Tibial nerve (tissue), 4 donors: ENCODE measurements around the gene PISD. TPM values are rescaled to one million over a fixed set of nuclear protein-coding genes. Genes with fewer than 3 reads are reported as not detected.
A peak's percentile ranks its signal among the peaks of the same experiment; 100 is the strongest.
"Not testable (repeated sequence)": the region's sequence is repeated elsewhere in the genome, so short reads cannot be mapped to it uniquely, and the experiment has no call there.

Experiments
- DNase-seq, 2 donors: peaks; one replicate each; pipeline ENCODE4 v3.0.0-alpha.2; 2019; ENCODE audit warnings: low spot score in 2 of 2
- H3K27ac ChIP-seq, 4 donors: fragments of 200-600 bp; sonication (generic) in 3 of 4; one replicate each; pipeline ENCODE4 v1.5.1; 2017 to 2019; ENCODE audit warnings: mild to moderate bottlenecking in 1 of 4
- H3K27me3 ChIP-seq, 2 donors: fragments of 200-600 bp; sonication (generic) in 1 of 2; one replicate each; pipeline versions ENCODE4 v1.5.1 to v1.6.0; 2017 to 2019
- H3K36me3 ChIP-seq, 3 donors: fragments of 200-600 bp; sonication (generic); one replicate each; pipeline ENCODE4 v1.5.1; 2018 to 2019
- H3K4me1 ChIP-seq, 4 donors: fragments of 200-600 bp; sonication (generic) in 3 of 4; one replicate each; pipeline ENCODE4 v1.5.1; 2017 to 2019
- H3K4me3 ChIP-seq, 4 donors: fragments of 200-600 bp; sonication (generic) in 3 of 4; one replicate each; pipeline ENCODE4 v1.5.1; 2017 to 2019; ENCODE audit warnings: mild to moderate bottlenecking in 1 of 4, moderate library complexity in 1 of 4
- H3K9me3 ChIP-seq, 4 donors: fragments of 200-600 bp; sonication (generic) in 3 of 4; one replicate each; pipeline ENCODE4 v1.5.1; 2017 to 2019
- EP300 ChIP-seq, 2 donors: sonication (generic); formaldehyde crosslinking; IDR thresholded peaks; one replicate each; pipeline ENCODE4 v1.6.1; 2017; ENCODE audit warnings: antibody characterized with exemption in 2 of 2, mild to moderate bottlenecking in 1 of 2
- POLR2A ChIP-seq, 2 donors: fragments of 450-650 bp; IDR thresholded peaks; one replicate each; pipeline ENCODE4 v1.6.1; 2017; ENCODE audit warnings: antibody characterized with exemption in 2 of 2, mild to moderate bottlenecking in 2 of 2, moderate library complexity in 2 of 2
- WGBS, 2 donors: methylation state at CpG; one replicate each; pipeline ENCODE4 v1.1.5; 2018; 5-methylcytosine and 5-hydroxymethylcytosine counted together
- total RNA-seq, 4 donors: library from RNA; depleted of rRNA; stranded (reverse); fragments of >200 nt; gene quantifications; one replicate each; pipeline ENCODE4 v1.1.0, GENCODE V29; 2016
- TF ChIP-seq, protein P1 (sequence below), 5 experiments: fragments of 200-600 bp in 3 of 5; fragments of 450-650 bp in 2 of 5; sonication (generic) in 3 of 5; IDR thresholded peaks; one replicate each; pipeline ENCODE4 v1.5.1; 2016 to 2019; ENCODE audit warnings: antibody characterized with exemption in 5 of 5, mild to moderate bottlenecking in 3 of 5, moderate library complexity in 2 of 5

PISD gene
- total RNA-seq, 4 donors from 2014 or later = 26.9 to 44.7 (median 36.2) TPM

- WGBS, 2 donors = 53 to 60% methylated on average over 9 of the region's 9 CpGs
- H3K36me3 ChIP-seq = peaks cover 0 to 34% (median 6%) of the 10 kb centered on the region in 3 donors
These were observed 18.9 kb upstream of the PISD start for GRCh38 chr22:31680861-31681341.

GRCh38 chr22:31678748-31679147, 16.7 kb upstream of the PISD start:
- WGBS, 2 donors = 85 to 90% methylated on average over 7 of the region's 7 CpGs
- H3K4me1 ChIP-seq = peaks cover 0 to 17% (median 0%) of the 10 kb centered on the region in 4 donors

More at GRCh38 chr22:31680861-31681341, 18.9 kb upstream of the PISD start:
- TF ChIP-seq POLR2A (IDR thresholded peaks at IDR 0.05) = no peak
- TF ChIP-seq, protein P1, sequence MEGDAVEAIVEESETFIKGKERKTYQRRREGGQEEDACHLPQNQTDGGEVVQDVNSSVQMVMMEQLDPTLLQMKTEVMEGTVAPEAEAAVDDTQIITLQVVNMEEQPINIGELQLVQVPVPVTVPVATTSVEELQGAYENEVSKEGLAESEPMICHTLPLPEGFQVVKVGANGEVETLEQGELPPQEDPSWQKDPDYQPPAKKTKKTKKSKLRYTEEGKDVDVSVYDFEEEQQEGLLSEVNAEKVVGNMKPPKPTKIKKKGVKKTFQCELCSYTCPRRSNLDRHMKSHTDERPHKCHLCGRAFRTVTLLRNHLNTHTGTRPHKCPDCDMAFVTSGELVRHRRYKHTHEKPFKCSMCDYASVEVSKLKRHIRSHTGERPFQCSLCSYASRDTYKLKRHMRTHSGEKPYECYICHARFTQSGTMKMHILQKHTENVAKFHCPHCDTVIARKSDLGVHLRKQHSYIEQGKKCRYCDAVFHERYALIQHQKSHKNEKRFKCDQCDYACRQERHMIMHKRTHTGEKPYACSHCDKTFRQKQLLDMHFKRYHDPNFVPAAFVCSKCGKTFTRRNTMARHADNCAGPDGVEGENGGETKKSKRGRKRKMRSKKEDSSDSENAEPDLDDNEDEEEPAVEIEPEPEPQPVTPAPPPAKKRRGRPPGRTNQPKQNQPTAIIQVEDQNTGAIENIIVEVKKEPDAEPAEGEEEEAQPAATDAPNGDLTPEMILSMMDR (IDR thresholded peaks at IDR 0.05) = no peak
- TF ChIP-seq EP300 (IDR thresholded peaks at IDR 0.05) = no peak
- H3K4me1 ChIP-seq = peaks cover 0 to 17% (median 0%) of the 10 kb centered on the region in 4 donors
- no peaks in the 10 kb centered on the region for H3K27me3 ChIP-seq
- no peak for DNase-seq
- H3K4me3 ChIP-seq = no peak overlapping the region
- H3K27ac ChIP-seq = no peak overlapping the region
- H3K9me3 ChIP-seq = no peaks in the 10 kb centered on the region

GRCh38 chr22:31676700-31677099, 14.7 kb upstream of the PISD start:
- TF ChIP-seq, protein P1 (IDR thresholded peaks at IDR 0.05) = no peak
- peak in 1 of 2 donors; percentile 50 for TF ChIP-seq EP300 (IDR thresholded peaks at IDR 0.05)
- H3K27me3 ChIP-seq = no peaks in the 10 kb centered on the region
- H3K27ac ChIP-seq = peak overlapping the region in 3 of 4 donors; percentile 67 to 70 (median 68)
- H3K4me1 ChIP-seq = peaks cover 0 to 17% (median 0%) of the 10 kb centered on the region in 4 donors
- H3K4me3 ChIP-seq = peak overlapping the region; percentile 33 to 50 (median 42)
- 3 to 4% methylated on average over 22 to 25 of the region's 25 CpGs for WGBS, 2 donors
- DNase-seq = peak; percentile 88
- H3K9me3 ChIP-seq = no peaks in the 10 kb centered on the region
- no peaks in the 10 kb centered on the region for H3K36me3 ChIP-seq

More at GRCh38 chr22:31678748-31679147, 16.7 kb upstream of the PISD start:
- H3K9me3 ChIP-seq = no peaks in the 10 kb centered on the region
- DNase-seq = no peak
- TF ChIP-seq EP300 (IDR thresholded peaks at IDR 0.05) (no peak), POLR2A (IDR thresholded peaks at IDR 0.05) (no peak)
- TF ChIP-seq, protein P1 (IDR thresholded peaks at IDR 0.05) = no peak
- H3K27ac ChIP-seq = no peak overlapping the region
- H3K4me3 ChIP-seq = no peak overlapping the region
- peaks cover 0 to 13% (median 0%) of the 10 kb centered on the region in 3 donors for H3K36me3 ChIP-seq
- H3K27me3 ChIP-seq = no peaks in the 10 kb centered on the region

DNA sequence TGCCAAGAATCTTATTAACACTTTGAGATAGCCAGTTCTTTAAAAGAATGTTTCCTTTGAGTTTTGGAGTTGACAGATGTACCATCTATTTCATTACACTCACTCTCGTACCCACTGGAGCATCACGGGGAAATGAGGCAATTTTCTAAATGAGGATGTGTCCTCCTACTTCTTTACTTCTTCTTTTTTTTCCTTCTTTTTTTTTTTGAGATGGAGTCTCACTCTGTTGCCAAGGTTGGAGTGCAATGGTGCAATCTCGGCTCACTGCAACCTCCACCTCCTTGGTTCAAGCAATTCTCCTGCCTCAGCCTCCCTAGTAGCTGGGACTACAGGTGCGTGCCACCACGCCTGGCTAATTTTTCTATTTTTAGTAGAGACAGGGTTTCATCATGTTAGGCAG, 12.2 kb upstream of the PISD start:
- not testable (repeated sequence) for H3K4me1 ChIP-seq, H3K9me3 ChIP-seq, DNase-seq, H3K36me3 ChIP-seq, H3K27ac ChIP-seq, H3K4me3 ChIP-seq, H3K27me3 ChIP-seq
- WGBS, 2 donors = 77 to 81% methylated on average over 5 of the region's 5 CpGs

DNA sequence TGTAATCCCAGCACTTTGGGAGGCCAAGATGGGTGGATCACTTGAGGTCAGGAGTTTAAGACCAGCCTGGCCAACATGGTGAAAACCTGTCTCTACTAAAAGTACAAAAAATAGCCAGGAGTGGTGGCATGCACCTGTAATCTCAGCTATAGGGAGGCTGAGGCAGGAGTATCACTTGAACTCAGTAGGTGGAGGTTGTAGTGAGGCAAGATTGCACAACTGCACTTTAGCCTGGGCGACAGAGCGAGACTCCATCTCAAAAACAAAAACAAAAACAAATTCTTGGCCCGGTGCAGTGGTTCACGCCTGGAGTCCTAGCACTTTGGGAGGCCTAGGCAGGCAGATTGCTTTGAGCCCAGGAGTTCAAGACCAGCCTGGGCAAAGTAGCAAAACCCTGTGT, 6.8 kb upstream of the PISD start:
- not testable (repeated sequence) for H3K4me1 ChIP-seq, H3K27ac ChIP-seq, H3K36me3 ChIP-seq, H3K9me3 ChIP-seq, H3K4me3 ChIP-seq, DNase-seq, H3K27me3 ChIP-seq
- 69 to 91% methylated on average over 4 of the region's 4 CpGs for WGBS, 2 donors

- Histone ChIP-seq H3K4me1 (peaks cover 0 to 29% (median 13%) of the 10 kb centered on the region in 4 donors), H3K9me3 (no peaks in the 10 kb centered on the region), H3K27me3 (no peaks in the 10 kb centered on the region), H3K4me3 (peak overlapping the region; percentile 53 to 93 (median 81)), H3K36me3 (no peaks in the 10 kb centered on the region), H3K27ac (peak overlapping the region; percentile 10 to 76 (median 60))
- TF ChIP-seq, protein P1 (IDR thresholded peaks at IDR 0.05) = no peak
- no peak for TF ChIP-seq EP300 (IDR thresholded peaks at IDR 0.05)
- TF ChIP-seq POLR2A (IDR thresholded peaks at IDR 0.05) = no peak
- no peak for DNase-seq
- WGBS, 2 donors = 70 to 76% methylated on average over 8 of the region's 8 CpGs
These were observed 638 bp upstream of the PISD start for GRCh38 chr22:31662668-31663037.

DNA sequence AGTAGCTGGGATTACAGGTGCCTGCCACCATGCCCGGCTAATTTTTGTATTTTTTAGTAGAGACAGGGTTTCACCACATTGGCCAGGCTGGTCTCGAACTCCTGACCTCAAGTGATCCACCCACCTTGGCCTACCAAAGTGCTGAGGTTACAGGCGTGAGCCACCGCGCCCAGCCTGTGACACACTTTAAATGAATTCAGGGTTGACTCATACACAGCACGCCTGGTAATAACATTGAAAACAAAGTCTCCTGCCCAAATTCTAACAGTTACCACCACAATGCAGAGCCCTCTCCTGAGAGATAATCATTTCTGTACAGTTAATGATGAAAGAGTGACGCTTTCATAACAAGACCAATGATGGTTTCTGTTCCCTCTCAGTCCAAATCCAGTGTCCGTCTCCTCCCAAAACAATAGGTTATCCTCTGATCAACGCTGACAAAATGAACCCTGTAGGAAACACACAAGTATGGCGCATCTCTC, 1.1 kb downstream of the PISD start:
- Histone ChIP-seq H3K4me1 (peaks cover 0 to 29% (median 13%) of the 10 kb centered on the region in 4 donors), H3K4me3 (peak overlapping the region in 3 of 4 donors; percentile 76 to 93 (median 86)), H3K27ac (peak overlapping the region in 2 of 4 donors; percentile 70 to 76)
- H3K9me3 ChIP-seq, DNase-seq, H3K36me3 ChIP-seq, H3K27me3 ChIP-seq: not testable (repeated sequence)
- 67 to 70% methylated on average over 10 of the region's 10 CpGs for WGBS, 2 donors
